Astrocyte of the spinal cord (primary cell): ENCODE results near the gene C4orf50.

ENCODE experiments used
- DNase-seq: peaks from one replicate; pipeline ENCODE4 v3.0.0; 2011; ENCODE audit warnings: low read depth, low spot score
- H3K4me3 ChIP-seq: 2 replicates; pipeline ENCODE4 v1.5.1; 2011; ENCODE audit warnings: low read depth, mild to moderate bottlenecking, low read length, moderate library complexity
- in situ Hi-C: cut with HindIII; loops from 2 replicates; pipeline ENCODE4 v1.10.0; 2017; ENCODE audit warnings: low sequenced_read_pairs
- TF ChIP-seq, protein P1 (sequence below): IDR thresholded peaks from 2 replicates; pipeline ENCODE4 v1.5.1; 2012; ENCODE audit warnings: low read depth, mild to moderate bottlenecking, low read length, inconsistent platforms

C4orf50 gene

GRCh38 chr4:5945171-5945570, 73.1 kb downstream of the C4orf50 start:
- TF ChIP-seq, protein P1, sequence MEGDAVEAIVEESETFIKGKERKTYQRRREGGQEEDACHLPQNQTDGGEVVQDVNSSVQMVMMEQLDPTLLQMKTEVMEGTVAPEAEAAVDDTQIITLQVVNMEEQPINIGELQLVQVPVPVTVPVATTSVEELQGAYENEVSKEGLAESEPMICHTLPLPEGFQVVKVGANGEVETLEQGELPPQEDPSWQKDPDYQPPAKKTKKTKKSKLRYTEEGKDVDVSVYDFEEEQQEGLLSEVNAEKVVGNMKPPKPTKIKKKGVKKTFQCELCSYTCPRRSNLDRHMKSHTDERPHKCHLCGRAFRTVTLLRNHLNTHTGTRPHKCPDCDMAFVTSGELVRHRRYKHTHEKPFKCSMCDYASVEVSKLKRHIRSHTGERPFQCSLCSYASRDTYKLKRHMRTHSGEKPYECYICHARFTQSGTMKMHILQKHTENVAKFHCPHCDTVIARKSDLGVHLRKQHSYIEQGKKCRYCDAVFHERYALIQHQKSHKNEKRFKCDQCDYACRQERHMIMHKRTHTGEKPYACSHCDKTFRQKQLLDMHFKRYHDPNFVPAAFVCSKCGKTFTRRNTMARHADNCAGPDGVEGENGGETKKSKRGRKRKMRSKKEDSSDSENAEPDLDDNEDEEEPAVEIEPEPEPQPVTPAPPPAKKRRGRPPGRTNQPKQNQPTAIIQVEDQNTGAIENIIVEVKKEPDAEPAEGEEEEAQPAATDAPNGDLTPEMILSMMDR, result no peak
- H3K4me3 ChIP-seq, result no peak overlapping the region
- DNase-seq, result no peak
- in situ Hi-C loops, result no loop called here

- in situ Hi-C loops, result no loop called here
- TF ChIP-seq, protein P1, result no peak
- no peak overlapping the region for H3K4me3 ChIP-seq
- no peak for DNase-seq
These were observed 74.7 kb downstream of the C4orf50 start for GRCh38 chr4:5943561-5943960.

- no peak for DNase-seq
- in situ Hi-C loops, result no loop called here
- no peak overlapping the region for H3K4me3 ChIP-seq
- TF ChIP-seq, protein P1, result no peak
These were observed 75.3 kb downstream of the C4orf50 start for GRCh38 chr4:5942947-5943346.

DNA sequence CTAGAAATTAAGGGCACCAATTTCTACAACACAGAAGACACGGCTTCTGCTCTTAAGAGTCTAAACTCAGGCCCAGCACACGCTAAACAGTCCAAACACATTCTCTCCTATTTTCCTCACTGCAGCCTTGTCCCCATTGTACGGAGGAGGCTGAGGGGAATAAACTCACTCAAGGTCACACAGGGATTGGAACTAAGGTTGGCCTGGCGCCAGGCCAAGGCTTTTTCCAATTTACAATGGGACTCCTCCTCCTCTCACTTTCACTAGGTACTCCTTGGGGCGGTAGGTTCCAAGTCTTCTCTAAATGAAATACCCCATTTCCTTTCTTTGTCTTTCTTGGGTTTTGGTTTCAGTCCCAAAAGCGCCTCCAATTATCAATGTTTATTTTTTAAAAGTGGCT, 76.6 kb downstream of the C4orf50 start:
- no peak for DNase-seq
- in situ Hi-C loops, result no loop called here
- TF ChIP-seq, protein P1, result no peak

DNA sequence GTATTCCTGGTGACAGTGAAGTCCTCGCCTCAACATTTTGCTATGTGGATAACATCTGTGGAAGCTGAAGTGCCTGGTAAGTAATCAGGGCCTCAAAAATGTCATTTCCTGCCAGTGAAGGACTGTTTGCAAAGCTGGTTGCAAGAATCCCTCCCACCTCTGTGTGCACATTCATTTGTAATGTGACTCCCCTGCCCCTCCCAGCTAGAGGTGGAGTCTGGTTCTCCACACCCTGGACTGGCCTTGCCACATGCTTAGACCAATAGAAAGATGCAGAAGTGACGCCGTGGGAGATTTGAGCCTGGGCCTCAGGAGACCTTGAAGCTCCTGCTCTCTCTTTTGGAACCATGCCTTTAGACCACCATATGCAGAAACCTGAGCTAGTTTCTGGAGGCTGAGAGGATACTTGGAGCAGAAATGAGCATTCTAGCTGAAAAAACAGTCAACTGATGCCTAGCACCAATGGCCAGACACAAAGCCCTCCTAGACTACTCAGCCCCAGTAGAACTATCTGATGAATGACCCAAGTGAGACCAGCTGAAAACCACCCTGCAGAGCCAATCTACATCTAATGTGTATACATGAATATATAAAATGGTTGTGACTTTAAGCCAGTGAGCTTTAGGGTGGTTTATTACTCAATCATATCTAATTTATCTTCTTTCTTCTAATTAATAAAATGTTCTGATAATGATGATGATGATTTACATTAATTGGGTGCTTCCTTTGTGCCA, 77.6 kb downstream of the C4orf50 start:
- no peak for DNase-seq
- TF ChIP-seq, protein P1, result no peak
- in situ Hi-C loops, result no loop called here
- H3K4me3 ChIP-seq, result no peak overlapping the region

More for the DNA sequence above, 76.6 kb downstream of the C4orf50 start:
- H3K4me3 ChIP-seq, result no peak overlapping the region

- TF ChIP-seq, protein P1, result no peak
- no peak for DNase-seq
- H3K4me3 ChIP-seq, result no peak overlapping the region
- in situ Hi-C loops, result no loop called here
These were observed 84.0 kb downstream of the C4orf50 start for GRCh38 chr4:5933996-5934831.
